ENCODE data around the gene MEIS3.
A peak's percentile ranks its signal among the peaks of the same experiment; 100 is the strongest.
"Not testable (repeated sequence)": the region's sequence is repeated elsewhere in the genome, so short reads cannot be mapped to it uniquely, and the experiment has no call there.

MEIS3 gene

GRCh38 chr19:47414469-47414868, 4.9 kb downstream of the MEIS3 start:
- DNase-seq, result no peak

- DNase-seq, result no peak
These were observed 5.4 kb downstream of the MEIS3 start for GRCh38 chr19:47413941-47414340.

GRCh38 chr19:47411696-47412095, 7.6 kb downstream of the MEIS3 start:
- DNase-seq, result not testable (repeated sequence)

GRCh38 chr19:47411101-47411500, 8.2 kb downstream of the MEIS3 start:
- DNase-seq, result no peak

- DNase-seq, result no peak
These were observed 11.0 kb downstream of the MEIS3 start for GRCh38 chr19:47408156-47408938.

GRCh38 chr19:47407417-47407774, 11.9 kb downstream of the MEIS3 start:
- DNase-seq, result no peak

GRCh38 chr19:47406711-47407416, 12.5 kb downstream of the MEIS3 start:
- no peak for DNase-seq

- no peak for DNase-seq
These were observed 13.4 kb downstream of the MEIS3 start for GRCh38 chr19:47405854-47406417.

- DNase-seq, result no peak
These were observed 14.2 kb downstream of the MEIS3 start for GRCh38 chr19:47405197-47405550.

GRCh38 chr19:47404334-47405196, 14.8 kb downstream of the MEIS3 start:
- no peak for DNase-seq

GRCh38 chr19:47402504-47402903, 16.8 kb downstream of the MEIS3 start:
- DNase-seq, result no peak

- DNase-seq, result no peak
These were observed 20.4 kb downstream of the MEIS3 start for GRCh38 chr19:47398707-47399597.

- DNase-seq, result peak; percentile 51 to 77 (median 73)
These were observed 27.7 kb downstream of the MEIS3 start for GRCh38 chr19:47391510-47392223.

- DNase-seq, result no peak
These were observed 28.5 kb downstream of the MEIS3 start for GRCh38 chr19:47390533-47391488.

GRCh38 chr19:47389150-47389556, 30.2 kb downstream of the MEIS3 start:
- DNase-seq, result no peak

- DNase-seq, result peak in 1 of 5 experiments; percentile 32
These were observed 30.6 kb downstream of the MEIS3 start for GRCh38 chr19:47388721-47389120.

- not testable (repeated sequence) for DNase-seq
These were observed 31.7 kb downstream of the MEIS3 start for GRCh38 chr19:47387623-47388022.

GRCh38 chr19:47386582-47386981, 32.7 kb downstream of the MEIS3 start:
- not testable (repeated sequence) for DNase-seq

GRCh38 chr19:47384533-47384932, 34.8 kb downstream of the MEIS3 start:
- not testable (repeated sequence) for DNase-seq

- DNase-seq, result not testable (repeated sequence)
These were observed 35.4 kb downstream of the MEIS3 start for GRCh38 chr19:47383890-47384289.

All from T-helper 2 cell (primary cell).